HEK293 (cell line): Measurements from ENCODE around the gene GJC2.

Experiments
- ZBTB1 ChIP-seq: fragments of 450-650 bp; formaldehyde crosslinking; IDR thresholded peaks from 2 replicates; pipeline ENCODE4 v1.5.1; 2016; ENCODE audit warnings: missing biosample characterization, missing genetic modification characterization
- ZNF174 ChIP-seq: fragments of 450-650 bp; formaldehyde crosslinking; IDR thresholded peaks from 2 replicates; pipeline ENCODE4 v1.5.0; 2017; ENCODE audit warnings: missing biosample characterization, mild to moderate bottlenecking, missing genetic modification characterization
- ZNF560 ChIP-seq: fragments of 450-650 bp; formaldehyde crosslinking; IDR thresholded peaks from 2 replicates; pipeline ENCODE4 v1.5.1; 2017; ENCODE audit warnings: missing biosample characterization, missing genetic modification characterization, borderline replicate concordance
- TF ChIP-seq, protein P1 (sequence below): fragments of 450-650 bp; formaldehyde crosslinking; IDR thresholded peaks from 2 replicates; pipeline ENCODE4 v1.5.1; 2016; ENCODE audit warnings: missing biosample characterization, missing genetic modification characterization

DNA sequence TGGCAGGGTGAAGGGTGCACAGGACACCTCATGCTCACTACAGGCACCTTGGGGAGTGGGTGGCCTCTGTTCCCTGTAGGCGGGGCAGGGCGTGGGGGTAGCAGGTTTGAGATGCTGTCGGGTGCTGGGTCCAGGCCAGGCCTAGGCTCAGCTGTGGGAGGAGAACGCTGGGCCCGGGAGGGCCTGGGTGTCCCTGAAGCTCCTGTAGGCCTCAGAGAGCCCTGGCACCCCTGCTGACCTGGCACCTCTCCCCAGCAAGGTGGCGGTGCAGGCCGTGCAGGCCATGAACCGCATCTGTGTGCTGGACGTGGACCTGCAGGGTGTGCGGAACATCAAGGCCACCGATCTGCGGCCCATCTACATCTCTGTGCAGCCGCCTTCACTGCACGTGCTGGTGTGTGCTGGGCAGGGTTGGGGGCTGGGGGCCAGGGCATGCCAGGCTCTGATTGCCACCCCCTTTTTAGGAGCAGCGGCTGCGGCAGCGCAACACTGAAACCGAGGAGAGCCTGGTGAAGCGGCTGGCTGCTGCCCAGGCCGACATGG is 2.5 kb upstream of the GJC2 start:
- TF ChIP-seq ZBTB1 (tag by site-specific recombination) (no peak), ZNF174 (tag by site-specific recombination) (no peak), ZNF560 (tag by site-specific recombination) (no peak)
- TF ChIP-seq, protein P1, sequence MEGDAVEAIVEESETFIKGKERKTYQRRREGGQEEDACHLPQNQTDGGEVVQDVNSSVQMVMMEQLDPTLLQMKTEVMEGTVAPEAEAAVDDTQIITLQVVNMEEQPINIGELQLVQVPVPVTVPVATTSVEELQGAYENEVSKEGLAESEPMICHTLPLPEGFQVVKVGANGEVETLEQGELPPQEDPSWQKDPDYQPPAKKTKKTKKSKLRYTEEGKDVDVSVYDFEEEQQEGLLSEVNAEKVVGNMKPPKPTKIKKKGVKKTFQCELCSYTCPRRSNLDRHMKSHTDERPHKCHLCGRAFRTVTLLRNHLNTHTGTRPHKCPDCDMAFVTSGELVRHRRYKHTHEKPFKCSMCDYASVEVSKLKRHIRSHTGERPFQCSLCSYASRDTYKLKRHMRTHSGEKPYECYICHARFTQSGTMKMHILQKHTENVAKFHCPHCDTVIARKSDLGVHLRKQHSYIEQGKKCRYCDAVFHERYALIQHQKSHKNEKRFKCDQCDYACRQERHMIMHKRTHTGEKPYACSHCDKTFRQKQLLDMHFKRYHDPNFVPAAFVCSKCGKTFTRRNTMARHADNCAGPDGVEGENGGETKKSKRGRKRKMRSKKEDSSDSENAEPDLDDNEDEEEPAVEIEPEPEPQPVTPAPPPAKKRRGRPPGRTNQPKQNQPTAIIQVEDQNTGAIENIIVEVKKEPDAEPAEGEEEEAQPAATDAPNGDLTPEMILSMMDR (tag by site-specific recombination), result no peak
